ENCODE data around the gene ATF7. TPM values are rescaled to one million over a fixed set of nuclear protein-coding genes. Genes with fewer than 3 reads are reported as not detected.

Gene ATF7
- total RNA-seq, 1 donor from 2014 or later, result 42.2 TPM

- Mint-ChIP-seq H3K27me3 (no peaks in the 10 kb centered on the region), H3K36me3 (peaks cover 13% of the 10 kb centered on the region), H3K4me1 (ENCODE audit: unreplicated experiment) (peaks cover 14% of the 10 kb centered on the region), H3K27ac (no peak overlapping the region), H3K4me3 (no peak overlapping the region), H3K9me3 (no peaks in the 10 kb centered on the region)
- no peak for DNase-seq (ENCODE audit: extremely low spot score, unreplicated experiment)
- TF ChIP-seq CTCF (conservative IDR thresholded peaks at IDR 0.05), result no peak
These were observed 86.7 kb downstream of the ATF7 start for GRCh38 chr12:53539526-53539925.

- Mint-ChIP-seq H3K4me1 (ENCODE audit: unreplicated experiment) (peaks cover 10% of the 10 kb centered on the region), H3K27me3 (no peaks in the 10 kb centered on the region), H3K9me3 (no peaks in the 10 kb centered on the region), H3K4me3 (no peak overlapping the region), H3K36me3 (peaks cover 16% of the 10 kb centered on the region), H3K27ac (peak overlapping the region; percentile 66)
- TF ChIP-seq CTCF (conservative IDR thresholded peaks at IDR 0.05), result no peak
- no peak for DNase-seq (ENCODE audit: extremely low spot score, unreplicated experiment)
These were observed 87.9 kb downstream of the ATF7 start for GRCh38 chr12:53538209-53538689.

DNA sequence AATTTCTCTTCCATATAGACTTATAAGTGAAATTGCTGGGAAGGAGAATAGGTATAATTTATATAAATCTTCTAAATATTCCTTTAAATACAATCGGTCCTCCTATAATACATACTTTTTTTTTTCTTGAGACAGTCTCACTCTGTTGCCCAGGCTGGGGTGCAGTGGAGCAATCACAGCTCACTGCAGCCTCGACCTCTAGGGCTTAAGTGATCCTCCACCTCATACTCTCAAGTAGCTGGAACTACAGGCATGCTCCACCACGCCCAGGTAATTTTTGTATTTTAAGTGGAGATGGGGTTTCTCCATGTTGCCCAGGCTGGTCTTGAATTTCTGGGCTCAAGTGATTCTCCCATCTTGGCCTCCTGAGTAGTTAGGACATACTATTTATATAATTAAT lies 89.2 kb downstream of the ATF7 start:
- DNase-seq (ENCODE audit: extremely low spot score, unreplicated experiment), result no peak
- Mint-ChIP-seq H3K36me3 (peaks cover 19% of the 10 kb centered on the region), H3K9me3 (no peaks in the 10 kb centered on the region), H3K27ac (no peak overlapping the region), H3K27me3 (no peaks in the 10 kb centered on the region), H3K4me1 (ENCODE audit: unreplicated experiment) (peaks cover 10% of the 10 kb centered on the region), H3K4me3 (no peak overlapping the region)
- no peak for TF ChIP-seq CTCF (conservative IDR thresholded peaks at IDR 0.05)

- peaks cover 5% of the 10 kb centered on the region for H3K4me1 Mint-ChIP-seq (ENCODE audit: unreplicated experiment)
- no peak for TF ChIP-seq CTCF (conservative IDR thresholded peaks at IDR 0.05)
- no peak overlapping the region for H3K4me3 Mint-ChIP-seq
- no peaks in the 10 kb centered on the region for H3K9me3 Mint-ChIP-seq
- no peaks in the 10 kb centered on the region for H3K27me3 Mint-ChIP-seq
- DNase-seq (ENCODE audit: extremely low spot score, unreplicated experiment), result no peak
- H3K27ac Mint-ChIP-seq, result no peak overlapping the region
- H3K36me3 Mint-ChIP-seq, result peaks cover 20% of the 10 kb centered on the region
These were observed 92.7 kb downstream of the ATF7 start for GRCh38 chr12:53533471-53533870.

DNA sequence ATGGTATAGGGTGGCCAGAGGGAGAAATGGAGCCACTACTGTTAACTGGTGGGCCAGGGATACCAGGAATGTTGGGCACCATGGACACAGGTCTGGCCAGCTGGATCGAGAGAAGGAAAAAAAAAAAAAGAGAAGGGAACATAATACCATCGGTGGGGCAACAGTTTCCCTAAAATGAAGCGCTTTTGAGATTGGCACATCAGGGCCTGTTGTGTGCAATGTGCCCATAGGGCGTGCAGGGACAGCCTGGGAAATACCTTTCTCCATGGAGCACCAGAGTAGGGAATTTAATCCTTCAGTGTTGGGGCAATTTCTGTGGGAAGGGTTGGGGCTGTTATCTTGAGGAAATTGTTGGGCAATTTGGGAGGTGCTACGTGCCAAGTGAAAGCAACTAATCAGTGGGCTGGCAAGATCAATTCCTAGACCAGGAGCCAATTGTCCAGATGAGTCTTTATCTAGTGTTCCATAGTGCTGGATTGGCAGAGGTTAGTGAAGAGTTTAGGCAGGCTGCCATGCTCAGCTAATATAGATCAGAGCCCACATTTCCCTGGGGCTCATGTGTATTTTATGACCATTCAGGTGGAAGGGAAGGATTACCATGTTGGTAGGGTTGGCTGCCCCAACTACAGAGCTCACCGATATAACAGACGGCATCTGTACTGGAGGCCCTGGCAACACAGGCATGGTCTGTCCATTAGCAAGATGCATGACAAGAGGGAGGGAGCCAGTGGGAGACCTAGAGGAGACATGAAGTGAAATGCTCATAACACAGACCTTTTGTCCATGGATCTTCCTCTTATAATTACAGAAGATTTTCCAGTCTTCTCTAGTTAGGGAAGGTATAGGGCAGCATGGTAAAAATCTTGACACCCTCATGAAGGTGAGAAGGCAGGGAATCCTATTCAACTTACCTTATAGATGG lies 93.4 kb downstream of the ATF7 start:
- H3K27ac Mint-ChIP-seq, result no peak overlapping the region
- peaks cover 20% of the 10 kb centered on the region for H3K36me3 Mint-ChIP-seq
- no peak for TF ChIP-seq CTCF (conservative IDR thresholded peaks at IDR 0.05)

More for the DNA sequence above, 93.4 kb downstream of the ATF7 start:
- Mint-ChIP-seq H3K27me3 (no peaks in the 10 kb centered on the region), H3K9me3 (no peaks in the 10 kb centered on the region), H3K4me1 (ENCODE audit: unreplicated experiment) (no peaks in the 10 kb centered on the region), H3K4me3 (no peak overlapping the region)
- DNase-seq (ENCODE audit: extremely low spot score, unreplicated experiment), result no peak
